Activated T-cell treated with anti-CD3 and anti-CD28 coated beads for 24 hours (primary cell): Measurements from ENCODE around the gene ERCC2.
"Not testable (repeated sequence)": the region's sequence is repeated elsewhere in the genome, so short reads cannot be mapped to it uniquely, and the experiment has no call there.

Experiments used
- DNase-seq: peaks from one replicate; pipeline ENCODE4 v3.0.0-alpha.2; 2020; ENCODE audit warnings: low read depth

Gene ERCC2

DNA sequence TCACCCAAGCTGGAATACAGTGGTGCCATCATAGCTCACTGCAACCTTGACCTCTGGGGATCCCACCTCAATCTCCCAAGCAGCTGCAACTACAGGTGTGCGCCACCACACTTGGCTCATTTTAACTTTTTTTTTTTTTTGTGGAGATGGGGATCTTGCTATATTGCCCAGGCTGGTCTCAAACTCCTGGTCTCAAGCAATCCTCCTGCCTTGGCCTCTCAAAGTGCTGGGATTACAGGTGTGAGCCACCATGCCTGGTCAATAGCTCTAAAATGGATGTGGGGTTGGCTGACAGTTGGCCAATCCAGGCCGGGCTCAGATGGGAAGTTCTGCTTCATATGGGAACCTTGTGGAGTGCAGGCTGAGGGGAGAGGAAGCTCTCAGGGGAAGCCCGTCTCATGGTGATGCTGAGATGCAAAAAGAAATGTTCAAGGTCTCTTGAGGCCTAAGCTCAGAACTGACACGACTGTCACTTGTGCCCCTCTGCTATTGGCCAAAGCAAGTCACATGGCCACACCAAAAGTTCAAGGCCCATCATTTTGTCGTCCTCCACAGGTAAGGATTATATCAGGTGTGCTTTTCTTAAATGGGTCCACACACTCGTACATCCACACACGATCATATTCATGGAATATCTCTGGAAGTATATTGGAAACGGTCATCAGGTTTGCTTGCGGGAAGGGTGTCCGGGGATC, 36.6 kb downstream of the ERCC2 start:
- no peak for DNase-seq

DNA sequence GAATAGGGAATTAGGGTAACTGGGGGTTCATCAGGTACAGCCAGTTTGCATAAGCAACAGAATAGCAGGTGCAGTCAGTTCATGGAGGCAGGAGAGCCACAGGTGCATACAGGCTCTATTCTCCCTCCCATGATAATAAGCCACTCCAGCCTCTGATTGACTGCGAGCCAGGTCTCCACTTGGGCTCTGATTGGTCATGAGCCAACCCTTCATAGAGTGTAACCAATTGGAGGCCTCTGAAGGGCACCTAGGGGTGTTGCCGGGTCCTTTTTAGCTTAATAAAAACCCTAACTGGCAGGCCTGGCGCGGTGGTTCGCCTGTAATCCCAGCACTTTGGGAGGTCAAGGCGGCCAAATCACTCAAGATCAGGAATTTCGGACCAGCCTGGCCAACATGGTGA, 39.0 kb downstream of the ERCC2 start:
- no peak for DNase-seq

DNA sequence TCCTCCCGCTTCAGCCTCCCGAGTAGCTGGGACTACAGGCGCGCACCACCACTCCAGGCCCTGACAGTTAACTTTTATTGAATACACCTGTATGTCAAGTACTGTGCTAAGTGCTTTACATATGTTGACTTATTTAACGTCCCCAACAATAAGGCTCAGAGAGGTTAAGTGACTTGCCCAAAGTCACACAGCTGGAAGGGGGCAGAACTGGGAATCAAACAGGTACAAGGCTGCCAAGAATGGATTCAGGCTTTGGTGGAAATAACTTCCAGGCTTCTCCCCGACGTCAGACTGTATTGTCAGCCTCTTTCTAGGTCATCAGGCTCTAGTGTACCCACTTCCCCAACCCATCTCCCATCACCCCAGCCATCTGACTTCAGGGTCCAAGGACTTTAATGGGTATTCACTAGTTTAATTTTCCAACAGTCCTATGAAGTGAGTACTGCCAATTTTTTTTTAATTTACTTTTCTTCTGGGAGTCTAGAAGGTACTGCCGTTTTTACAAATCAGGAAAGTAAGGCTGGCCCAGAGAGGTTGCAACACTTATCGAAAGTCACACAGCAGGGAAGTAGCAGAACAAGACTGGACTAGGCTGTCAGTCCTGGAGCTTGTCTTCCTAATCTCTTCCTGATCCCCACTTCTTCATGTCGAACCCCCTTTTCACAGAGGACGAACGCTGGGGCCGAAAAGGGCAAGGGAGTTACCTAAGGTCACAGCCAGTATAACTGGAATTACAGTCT, 42.8 kb downstream of the ERCC2 start:
- DNase-seq = no peak

DNA sequence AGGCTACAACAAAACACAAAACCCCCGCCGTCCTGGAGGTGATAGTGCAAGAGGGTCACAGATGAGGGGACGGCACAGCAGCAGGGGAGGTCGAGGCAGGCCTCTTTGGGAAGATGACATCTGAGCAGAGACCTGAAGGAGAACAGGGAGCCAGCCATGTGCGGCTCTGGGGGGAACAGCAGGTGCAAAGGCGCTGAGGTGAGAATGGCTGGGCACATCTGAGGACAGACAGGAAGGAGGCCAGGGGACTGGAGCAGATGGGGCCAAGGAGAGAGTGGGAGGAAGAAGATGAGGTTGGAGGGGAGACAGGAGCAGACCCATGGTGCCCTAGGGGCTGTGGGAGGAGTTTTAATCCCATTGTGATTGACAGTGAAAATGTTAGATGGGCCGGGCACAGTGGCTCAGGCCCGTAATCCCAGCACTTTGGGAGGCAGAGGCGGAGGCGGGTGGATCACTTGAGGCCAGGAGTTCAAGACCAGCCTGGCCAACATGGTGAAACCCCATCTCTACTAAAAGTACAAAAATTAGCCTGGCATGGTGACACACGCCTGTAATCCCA, 45.9 kb downstream of the ERCC2 start:
- no peak for DNase-seq

DNA sequence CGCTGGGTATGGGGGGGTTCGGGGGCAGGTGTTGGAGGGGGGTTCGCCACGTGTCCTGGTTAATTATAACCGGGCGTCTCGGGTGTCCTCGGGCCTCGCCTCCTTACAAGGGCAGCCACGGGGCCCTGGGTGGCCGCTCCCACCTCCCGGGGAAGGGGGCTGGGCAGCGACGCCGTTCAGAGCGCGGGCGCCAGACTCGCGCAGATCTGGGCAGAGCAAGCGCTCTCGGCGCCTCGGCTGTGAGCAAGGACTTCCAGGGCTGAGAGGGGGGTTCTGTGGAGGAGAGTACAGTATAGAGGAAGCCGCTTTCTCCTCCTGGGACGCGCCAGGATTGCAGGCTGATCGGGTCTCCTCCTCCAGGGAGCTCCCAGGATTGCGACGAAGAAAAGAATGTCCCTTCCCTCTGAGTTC, 46.7 kb downstream of the ERCC2 start:
- no peak for DNase-seq

DNA sequence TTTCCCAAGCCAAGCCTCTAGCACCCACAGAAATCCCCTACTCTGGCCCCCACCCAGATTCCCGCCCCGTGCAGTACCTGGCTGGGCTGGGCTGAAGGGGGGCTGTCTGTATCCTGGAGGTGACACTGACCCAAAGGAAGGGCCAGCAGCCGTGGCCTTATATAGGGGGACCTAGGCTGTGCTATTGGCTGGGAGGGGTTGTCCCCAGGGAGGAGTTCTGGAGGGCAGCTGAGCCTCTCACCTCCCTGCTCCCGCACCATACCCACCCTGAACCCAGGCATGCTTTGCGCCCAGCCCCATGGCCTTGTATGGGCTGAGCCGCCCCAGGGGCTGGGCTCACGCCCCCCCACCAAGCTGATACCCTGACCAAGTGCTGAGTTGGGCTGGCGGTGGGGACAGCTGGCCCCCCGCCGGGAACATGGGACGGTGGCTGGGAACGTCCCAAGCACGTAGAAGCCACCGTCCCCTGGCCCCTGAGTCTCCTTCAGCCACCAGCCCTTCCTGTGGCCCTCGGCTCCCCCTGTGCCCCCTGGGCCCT, 47.6 kb downstream of the ERCC2 start, which contains the start of gene CKM:
TSS of gene CKM (minus strand) at position 132 of the 538 bp plus-strand sequence. CDS start 3,162 bp downstream, outside the sequence.
- no peak for DNase-seq

DNA sequence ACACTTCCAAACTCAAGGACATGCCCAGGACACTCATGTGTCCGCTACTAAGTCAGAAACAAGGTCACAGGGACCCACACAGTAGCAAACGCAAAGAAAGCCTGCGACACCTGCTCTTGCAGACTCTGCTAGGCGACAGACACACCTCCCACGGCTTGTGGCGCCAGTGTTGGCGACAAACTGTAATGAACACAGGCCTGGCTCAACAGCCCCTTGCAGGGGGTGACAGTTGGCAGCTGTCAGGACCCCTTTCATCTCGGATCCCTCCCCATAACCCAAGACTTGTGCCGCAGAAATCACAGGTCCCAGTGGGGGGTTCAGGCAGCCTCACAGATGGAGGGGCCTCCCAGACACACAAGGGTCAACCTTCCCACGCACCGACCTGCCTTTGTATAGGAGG, 48.1 kb downstream of the ERCC2 start:
- no peak for DNase-seq

DNA sequence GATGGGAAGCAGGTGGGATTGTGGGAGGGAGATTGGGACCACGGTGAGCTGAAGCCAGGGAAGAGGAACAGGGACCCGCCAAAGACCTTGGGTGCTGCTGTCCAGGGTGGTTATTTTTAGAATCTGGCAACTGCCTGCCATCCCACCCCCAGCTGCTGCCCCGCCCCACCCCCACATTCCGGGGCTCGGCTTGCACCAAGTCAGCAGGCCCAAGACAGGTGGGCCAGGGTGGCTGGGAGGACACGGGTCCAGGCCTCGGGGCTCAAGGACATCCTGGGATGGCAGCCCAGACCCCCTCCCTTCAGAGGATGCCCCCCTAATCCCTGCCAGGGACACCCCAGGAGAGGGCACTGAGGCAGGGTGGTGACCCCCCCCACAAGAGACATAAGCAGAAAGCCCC, 48.5 kb downstream of the ERCC2 start:
- DNase-seq = no peak

DNA sequence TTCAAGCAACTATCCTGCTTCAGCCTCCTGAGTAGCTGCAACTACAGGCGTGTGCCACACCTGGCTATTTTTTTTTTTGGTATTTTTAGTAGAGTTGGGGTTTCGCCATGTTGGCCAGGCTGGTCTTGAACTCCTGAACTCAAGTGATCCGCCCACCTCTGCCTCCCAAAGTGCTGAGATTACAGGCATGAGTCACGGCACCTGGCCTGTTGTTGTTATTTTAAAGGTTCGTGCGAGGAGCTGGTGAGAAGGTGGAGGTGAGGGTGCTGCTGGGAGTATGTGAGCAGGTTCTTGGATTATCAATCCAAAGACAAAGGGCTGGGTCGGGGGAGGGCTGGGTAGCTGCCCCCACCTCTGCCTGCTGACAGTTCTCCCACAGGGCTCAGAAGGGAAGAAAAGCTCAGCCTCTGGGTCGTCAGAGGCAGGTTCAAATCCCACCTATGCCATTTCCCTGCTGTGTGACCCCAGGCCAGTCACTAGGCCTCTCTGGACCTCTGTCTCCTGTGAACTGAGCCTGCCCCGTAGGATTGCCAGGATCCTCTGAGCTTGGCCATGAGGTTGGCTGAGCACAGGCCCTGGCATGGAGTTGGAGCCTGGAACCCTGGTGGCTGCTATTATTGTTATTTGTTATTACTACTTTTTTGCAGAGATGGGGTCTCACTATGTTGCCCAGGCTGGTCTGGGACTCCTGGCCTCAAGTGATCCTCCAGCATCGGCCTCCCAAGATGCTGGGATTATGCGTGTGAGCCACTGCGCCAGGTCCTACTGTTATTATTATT, 49.2 kb downstream of the ERCC2 start:
- no peak for DNase-seq

DNA sequence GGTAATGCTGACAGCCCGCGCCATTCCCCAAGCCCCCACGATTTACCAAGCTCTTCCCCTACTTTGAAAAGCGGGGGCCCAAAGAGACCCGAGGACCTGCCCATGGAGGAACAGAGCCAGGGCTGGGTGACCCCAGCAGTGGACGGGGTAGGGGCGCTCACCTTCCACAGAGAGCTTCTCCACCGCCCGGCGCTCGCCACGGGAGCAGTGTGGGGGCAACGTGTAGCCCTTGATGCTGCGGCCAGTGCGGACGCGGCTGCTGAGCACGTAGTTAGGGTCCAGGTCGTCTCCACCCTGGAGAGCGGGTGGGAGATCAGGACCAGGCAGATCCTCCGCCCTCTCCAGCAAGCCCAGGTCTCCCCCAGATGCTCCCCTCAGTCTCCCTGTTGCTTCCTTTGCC, 55.1 kb downstream of the ERCC2 start:
- DNase-seq = no peak

DNA sequence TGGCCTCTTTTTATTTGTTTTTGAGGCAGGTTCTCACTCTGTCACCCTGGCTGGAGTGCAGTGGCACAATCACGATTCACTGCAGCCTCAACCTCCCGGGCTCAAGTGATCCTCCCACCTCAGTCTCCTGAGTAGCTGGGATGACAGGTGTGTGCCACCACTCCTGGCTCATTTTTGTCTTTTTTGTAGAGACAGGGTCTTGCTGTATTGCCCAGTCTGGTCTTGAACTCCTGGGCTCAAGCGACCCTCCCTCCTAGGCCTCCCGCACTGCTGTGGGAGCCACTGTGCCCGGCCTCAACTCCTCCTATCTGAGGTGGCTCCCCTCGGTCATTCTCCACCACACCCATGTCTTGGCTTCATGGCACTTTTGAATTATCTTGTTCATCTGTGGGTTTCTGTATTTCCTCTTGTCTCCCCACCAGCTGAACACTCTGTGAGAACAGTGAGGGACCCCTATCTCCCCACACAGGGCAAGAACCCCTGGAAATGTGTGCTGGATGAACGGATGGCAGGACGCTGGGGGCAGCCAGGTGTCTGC, 55.6 kb downstream of the ERCC2 start:
- DNase-seq = no peak

DNA sequence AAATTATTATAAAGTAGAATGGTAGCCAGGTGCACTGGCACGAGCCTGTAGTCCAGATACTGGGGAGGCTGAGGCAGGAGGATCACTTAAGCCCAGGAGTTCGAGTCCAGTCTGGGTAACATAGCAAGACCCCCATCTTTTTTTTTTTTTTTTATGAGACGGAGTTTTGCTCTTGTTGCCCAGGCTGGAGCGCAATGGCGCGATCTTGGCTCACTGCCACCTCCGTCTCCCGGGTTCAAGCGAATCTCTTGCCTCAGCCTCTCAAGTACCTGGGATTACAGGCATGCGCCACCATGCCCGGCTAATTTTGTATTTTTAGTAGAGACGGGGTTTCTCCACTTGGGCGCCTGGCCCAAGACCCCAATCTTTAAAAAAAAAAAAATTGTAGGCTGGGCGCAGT, 58.1 kb downstream of the ERCC2 start:
- DNase-seq = not testable (repeated sequence)

DNA sequence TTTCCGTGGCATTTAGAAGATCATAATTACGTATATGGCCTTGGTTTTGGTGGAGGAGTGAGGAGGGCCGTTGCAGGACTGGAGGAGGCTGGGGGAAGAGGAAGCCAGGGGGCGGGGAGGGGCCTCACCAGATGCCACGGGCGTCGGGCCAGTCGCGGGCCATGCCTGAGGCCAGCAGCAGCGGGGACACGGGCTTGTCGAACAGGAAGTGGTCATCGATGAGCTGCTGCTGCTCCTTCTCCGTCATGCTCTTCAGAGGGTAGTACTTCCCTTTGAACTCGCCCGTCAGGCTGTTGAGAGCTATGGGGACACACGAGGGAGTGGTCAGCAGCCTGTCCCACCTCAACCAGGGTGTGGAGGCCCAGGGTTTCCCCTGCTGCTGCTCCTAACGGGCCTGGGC, 58.8 kb downstream of the ERCC2 start:
- no peak for DNase-seq

DNA sequence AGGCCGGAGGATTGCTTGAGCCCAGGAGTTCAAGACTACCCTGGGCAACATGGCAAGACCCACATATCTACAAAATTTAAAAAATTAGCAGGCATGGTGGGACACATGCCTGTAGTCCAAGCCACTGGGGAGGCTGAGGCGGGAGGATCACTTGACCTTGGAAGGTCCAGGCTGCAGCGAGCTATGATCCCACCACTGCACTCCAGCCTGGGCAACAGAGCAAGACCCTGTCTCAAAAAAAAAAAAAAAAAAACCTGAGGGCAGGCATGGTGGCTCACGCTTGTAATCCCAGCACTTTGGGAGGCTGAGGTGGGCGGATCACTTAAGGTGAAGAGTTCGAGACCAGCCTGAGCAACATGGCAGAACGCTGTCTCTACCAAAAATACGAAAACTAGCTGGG, 61.1 kb downstream of the ERCC2 start:
- not testable (repeated sequence) for DNase-seq

DNA sequence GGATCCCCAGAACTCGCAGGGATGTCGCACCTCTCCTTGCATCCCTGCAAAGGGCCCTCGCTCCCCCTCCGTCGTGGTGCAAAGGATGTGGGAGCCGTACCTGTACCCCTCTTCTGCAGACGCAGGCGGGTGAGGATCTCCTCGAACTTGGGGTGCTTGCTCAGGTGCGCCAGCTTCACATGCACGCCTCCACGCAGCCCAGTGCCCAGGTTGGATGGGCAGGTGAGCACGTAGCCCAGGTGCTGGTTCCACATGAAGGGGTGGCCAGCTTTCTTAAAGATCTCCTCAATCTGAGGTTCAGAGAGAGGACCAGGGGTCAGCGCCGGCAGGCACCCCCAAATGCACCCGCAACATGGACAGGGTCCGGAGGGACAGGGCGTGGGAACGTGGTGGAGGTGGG, 63.0 kb downstream of the ERCC2 start:
- DNase-seq = no peak

DNA sequence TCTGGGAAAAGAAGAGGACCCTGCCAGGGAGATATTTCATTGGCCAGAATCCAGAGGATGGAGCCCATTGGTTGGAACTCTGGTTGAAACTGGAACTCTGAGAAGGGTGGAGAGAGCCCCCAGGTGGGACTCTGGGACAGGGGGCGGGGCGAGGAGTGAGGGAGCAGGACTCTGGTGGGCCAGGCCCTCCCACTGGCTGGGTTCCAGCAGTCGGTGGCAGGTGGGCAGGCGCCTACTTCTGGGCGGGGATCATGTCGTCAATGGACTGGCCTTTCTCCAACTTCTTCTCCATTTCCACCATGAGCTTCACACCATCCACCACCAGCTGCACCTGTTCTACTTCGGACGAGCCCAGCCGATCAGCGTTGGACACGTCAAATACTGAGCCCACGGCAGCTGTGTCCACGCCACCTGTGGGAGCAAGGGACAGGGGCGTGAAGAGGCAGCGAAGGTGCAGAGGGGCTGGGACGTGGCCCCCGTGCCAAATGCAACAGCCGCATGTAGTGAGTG, 63.8 kb downstream of the ERCC2 start:
- DNase-seq = no peak

DNA sequence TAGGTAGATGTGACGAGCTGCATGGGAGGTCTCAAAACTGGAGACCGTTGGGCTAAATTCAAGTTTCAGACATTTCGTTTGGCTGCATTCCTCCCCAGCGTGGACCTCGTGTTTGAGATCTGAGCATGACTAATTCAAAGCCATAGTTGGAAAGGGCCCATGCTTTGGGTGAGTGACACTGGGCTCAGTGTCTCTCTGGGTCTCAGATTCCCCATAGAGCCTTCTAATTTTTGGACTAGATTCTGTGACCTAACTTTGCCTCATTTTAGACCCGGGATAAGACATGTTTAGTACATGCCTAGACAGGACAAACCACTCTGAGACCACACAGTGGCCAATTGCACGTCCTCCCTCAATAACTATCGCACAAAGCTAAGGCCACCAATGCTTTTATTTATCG, 64.3 kb downstream of the ERCC2 start:
- DNase-seq = no peak

DNA sequence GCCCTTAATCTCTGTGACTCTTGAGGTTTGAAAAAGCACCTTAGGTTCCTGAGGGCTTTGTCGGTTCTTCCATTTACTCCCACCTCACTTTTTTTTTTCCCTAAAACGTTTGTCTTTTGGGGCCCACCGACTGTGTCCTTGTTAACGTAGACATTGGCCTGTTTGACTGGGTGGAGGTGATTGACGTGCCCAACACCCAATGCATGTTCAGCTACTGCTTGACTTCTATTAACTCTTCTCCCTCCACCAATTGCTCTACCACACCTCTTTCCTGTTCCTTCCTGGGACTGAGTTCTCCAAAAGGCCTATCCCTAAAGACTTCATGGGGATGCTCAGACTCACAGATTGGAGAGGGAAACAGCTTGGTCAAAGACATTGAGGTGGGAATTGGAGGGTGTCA, 65.0 kb downstream of the ERCC2 start:
- DNase-seq = no peak

DNA sequence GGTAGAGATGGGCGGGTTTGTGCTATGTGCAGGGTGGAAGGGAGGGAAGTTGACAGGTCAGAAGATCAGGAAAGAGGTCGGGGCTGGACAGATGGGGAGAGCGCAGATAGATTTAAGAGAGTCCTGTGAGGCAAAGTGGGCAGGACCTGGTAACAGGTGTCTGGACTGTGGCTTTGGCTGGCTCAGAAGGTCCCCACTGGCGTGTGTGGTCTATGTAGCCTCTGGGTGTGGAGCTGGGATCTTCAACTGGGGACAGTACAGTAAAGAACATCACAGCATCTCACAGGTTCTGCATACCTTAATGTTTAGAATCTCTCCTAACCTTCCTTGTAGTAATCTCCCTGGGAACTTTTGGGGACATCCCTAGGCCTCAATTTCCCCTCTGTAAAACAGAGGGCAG, 65.4 kb downstream of the ERCC2 start:
- no peak for DNase-seq

DNA sequence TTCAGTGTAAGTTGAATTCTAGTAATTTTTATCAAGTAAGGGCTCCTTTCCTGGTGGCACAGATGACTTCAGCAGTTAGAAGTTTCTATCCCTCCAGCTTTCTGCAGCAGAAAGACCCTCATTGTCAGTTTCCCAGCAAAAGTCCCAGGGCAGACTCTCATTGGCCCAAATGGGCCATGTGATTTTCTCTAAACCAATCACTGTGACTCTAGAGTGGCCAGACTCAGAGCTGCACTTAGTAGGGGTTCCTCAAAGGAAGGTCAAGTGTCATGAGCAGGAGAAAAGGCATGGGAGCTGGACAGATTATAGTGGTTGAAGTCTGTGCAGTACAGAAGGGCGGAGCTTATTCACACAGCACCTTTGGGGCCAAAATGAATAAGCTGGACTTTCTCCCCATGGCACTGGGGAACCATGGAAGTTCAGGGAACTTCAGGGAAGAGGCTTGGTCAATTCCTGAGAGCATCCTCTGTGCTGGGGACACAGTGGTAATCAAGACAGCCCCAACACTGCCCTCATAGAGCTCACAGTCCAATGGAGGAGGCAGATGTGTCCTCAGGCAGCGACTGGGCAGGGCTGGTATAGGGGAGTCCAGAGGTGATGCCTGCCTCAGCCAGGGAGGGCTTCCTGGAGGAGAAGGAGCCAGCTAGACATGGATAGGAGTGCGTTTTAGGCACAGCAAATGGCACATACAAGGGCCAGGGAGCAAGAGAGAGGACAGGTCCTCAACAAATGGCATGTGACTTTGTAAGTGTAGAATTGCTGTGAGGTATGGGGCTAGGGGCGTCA, 66.0 kb downstream of the ERCC2 start:
- DNase-seq = no peak
